Dermis blood vessel endothelial cell (primary cell): ENCODE data around the gene PTPRD. TPM values are rescaled to one million over a fixed set of nuclear protein-coding genes. Genes with fewer than 3 reads are reported as not detected.

Experiments used
- DNase-seq: peaks from one replicate; pipeline ENCODE4 v3.0.0; 2010
- total RNA-seq: library from RNA; depleted of rRNA; stranded (reverse); fragments of >200 nt; gene quantifications from 2 replicates; pipeline ENCODE4 v1.2.3, GENCODE V29; 2014

Gene PTPRD
- total RNA-seq, 1 donor from 2014 or later: 3.2 TPM

DNA sequence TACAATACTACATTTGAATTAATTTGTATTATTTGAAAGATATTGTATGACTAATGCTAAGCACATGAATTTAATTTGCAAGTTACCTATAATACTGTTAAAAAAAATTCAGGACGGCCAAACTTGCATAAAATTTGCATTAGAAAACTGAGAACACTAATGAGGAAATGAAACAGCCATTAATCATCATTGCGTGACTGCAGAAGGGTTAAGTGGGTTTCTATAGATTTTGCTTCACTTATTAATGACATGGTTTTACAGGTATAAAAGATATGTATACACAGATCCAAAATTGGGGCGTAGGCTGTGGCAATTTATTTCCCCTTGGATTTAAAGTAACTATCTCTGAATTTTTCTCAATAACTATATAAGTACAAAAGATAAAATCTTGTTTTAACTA is 882.6 kb downstream of the PTPRD start:
- no peak for DNase-seq

DNA sequence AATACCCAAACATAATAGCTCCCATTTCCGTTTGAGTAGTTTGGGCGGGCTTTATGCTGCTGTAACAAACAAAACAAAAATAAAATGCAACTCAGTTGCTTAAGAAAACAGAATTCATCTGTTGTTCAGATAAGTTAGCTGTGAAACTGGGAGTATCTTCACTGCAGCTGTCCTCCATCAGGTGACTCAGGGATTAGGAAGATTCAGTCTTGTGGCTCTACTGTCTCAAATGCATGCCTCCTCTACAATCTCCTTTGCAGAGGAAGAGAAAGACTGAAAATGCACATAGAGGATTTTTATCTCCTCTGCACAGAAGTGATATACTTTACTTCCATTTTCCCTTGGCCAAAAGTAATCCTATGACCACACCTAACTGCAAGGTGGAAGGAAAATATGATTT is 883.7 kb downstream of the PTPRD start:
- no peak for DNase-seq

DNA sequence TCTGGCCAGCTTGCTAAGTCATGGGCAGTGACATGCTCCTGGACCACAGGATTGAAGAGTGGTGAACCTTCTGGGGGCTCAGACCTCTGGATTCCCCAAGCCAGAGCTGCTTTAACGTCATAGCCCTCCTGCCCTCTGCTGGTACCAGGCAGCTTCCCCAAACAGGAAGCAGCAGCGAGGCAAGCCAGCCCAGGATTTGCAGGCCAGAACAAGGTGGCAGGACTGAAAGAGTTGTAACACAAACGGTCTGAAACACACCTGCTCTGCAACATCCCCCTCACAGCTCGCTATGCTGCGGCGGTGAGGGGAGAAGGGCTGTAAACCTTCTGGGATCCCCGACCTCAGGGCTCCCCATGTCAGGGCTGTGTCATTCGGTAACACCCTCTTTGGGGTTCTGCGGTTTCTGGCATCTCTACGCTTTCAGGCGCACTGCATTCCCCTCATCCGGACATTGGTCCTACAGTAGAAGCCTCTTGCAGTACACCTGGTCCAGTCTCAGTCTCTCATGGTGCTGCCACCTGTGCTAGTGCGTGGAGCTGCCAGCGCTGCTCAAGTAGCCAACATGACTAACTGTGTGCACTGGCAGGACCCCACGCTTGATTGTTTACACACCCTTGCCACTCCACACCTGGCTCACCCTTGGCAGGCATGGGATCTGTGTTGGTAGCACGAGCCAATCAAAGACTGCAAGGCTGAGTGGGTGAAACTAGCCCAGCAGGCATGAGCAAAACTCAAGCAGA is 893.3 kb downstream of the PTPRD start:
- no peak for DNase-seq

DNA sequence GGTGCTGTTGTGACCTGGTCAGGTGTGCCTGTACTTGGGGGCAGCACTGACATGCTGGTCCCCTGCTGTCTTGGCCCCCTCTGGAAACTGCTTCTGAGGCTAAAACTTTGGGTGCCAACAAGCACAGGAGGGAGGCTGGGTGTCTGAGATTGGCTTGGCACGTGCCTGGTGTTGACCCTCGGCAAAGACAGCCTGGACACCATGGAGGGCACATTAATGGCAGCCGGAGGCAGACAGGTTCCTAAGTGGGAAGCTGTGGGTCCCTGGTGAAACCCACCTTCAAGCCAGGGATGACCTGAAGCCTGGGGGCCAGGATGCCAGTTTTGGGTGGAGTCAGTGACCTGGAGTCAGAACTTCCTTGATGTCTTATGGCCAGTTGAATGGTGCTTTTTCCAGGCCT is 894.1 kb downstream of the PTPRD start:
- DNase-seq: no peak

DNA sequence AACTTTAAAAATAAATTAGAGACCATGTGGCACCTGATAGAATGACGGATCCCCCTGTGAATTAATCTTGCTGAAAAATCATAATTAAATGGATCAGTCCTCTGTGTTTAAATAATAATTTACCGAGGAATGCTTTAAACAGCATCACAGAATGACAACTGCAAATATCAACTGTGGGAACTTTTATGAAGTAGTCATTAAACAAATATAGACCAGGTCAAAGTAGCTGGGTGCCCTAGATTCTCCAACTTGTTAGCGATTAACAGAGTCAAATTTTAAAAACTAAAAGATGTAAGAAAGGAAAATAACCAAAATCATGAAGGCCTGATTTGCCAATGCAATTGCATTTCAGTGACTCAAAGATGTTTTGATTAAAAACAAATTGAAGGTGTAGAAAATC is 933.4 kb downstream of the PTPRD start:
- no peak for DNase-seq

DNA sequence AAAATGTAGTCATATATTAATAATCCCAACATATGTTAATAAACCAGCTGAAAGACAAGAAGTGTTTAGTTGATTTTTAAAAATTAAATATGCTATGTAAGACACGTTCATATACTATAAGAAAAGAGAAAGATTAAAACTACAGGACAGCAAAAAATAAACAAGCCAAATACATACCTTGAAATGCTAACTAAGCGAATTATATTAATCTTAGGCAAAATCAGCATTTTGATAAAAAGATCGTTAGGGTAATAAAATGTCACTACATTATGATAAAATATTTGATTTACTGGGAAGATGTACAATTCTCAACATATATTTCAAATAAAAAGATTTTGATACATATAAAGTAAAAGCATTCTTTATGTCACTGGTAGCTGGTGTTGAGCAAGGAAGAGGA is 938.3 kb downstream of the PTPRD start:
- no peak for DNase-seq

DNA sequence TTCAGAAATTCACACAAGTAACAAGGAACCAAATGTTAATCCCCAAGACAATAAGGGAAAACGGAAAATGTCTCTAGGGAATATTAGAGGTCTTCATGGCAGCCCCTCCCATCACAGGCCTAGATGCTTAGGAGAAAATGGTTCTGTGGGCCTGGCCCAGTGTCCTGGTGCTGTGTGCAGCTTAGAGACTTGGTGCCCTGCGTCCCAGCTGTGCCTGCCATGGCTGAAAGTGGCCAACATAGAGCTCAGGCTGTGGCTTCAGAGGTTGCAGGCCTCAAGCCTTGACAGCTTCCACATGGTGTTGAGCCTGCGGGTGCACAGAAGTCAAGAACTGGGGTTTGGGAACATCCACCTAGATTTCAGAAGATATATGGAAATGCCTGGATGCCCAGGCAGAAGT is 942.3 kb downstream of the PTPRD start:
- DNase-seq: no peak

DNA sequence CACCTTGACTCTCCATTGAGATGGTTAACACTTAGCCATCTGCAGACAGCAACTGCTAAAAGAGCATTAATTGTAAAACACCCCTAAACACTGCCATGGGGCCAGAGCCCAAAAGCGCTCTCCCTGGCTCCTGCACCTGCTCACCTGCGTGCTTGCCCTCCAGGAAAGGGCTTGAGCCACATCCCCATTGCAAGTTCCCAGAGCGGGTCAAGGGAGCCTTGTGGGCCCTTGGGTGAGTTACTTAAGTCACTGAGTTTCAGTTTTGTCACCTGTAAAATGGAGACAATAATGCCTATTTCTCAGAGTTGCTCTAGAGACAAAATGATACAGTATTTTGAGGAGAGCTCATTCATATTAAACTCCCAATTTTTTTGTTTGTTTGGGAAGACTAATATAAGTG is 967.8 kb downstream of the PTPRD start:
- no peak for DNase-seq

DNA sequence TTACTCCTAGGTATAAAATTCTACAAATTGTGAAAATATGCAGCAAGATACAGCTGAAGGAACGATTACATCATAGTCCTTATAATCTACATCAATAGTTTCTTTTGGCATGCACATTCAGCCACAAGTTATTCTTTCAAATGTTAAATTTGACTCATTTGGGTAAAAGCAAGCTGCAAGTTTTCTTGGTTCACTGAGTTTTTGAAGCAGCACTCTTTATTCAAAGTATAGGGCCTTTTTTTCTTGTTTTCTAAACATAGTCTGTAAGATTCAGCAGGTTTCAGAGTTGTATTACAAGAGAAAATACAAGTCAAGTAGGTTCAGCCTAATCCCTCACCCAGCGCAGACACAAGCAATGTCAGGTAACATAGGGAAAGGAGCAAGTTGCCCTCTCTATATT is 981.5 kb downstream of the PTPRD start:
- DNase-seq: no peak

DNA sequence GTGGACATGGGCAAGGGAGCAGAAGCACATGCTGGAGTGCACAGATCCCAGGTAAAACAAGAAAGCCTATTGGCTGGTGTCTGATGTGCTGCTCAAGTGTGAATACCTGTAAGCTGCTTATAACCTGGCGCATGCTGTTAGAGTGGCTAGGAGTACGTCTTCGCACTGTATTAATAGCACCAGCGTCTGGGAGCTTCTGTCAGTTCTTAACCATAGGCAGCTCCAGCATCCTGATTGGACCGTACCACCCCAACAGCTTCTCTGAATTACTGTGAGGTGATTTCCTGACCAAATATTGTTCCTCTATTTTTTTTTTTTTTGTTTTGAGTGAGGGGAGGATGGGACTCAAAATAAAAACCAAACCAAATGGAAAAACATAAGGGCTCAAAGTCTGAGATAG is 987.6 kb downstream of the PTPRD start:
- DNase-seq: no peak

DNA sequence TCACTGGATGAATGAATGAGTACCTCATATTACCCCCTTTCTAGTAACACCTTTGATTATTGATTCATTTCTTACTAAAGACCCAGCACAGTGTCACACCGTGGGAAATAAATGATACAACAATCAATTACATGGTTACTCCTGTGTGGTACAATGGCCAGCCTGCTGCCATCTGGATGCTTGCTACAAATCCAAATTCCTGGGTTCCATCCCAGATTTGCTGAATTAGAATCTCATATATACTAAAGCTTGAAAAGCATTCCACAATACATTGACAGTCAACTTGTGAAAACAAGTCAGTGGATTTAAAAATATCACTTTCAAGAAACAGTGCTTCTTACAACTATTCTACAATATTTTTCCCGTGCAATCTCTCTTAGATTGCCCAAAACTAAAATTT is 989.3 kb downstream of the PTPRD start:
- no peak for DNase-seq

DNA sequence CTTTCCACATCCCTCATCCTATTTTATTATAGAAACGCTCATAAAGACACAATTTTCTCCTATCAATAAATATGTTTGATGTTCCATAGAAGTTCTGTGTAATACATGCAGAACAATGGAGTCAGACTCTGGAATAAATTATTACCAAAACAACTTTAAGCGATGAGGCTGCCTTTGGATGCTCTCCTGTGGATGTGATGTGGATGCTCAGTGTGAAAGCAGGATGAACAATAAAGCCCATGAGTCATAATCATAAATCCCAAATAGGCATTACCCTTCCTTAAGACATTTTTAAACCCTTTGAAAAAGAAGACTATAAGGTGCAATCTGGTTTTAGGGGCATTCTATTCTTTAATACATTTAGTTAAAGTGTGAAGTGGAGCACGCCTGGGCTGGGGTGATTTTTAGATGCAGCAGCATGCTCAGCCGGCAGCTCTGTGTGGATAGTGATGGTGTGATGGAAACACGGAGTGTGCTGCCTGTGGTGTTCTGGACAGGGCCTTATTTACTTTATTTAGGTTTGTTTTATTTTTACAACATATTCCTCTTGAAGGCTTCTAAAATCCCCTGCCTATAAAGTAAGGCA is 991.4 kb downstream of the PTPRD start:
- no peak for DNase-seq

DNA sequence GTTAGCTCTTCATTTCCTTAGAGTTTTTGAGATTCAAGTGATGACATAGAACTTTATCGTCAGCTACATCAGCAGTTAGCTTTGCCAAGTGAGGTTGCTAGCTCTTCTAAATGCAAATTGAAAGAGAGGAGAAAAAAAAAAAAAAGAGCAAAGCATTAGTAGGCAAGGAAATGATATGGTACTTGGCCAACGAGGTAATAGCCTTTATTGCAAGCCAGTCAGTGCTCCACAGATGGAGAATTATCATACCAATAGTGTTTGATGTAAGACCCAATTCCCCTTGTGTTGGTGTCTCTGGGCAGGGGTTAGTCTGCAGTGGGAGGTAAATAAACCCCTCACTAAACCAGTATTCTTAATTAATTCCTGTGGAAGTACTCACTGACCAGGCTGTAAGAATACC is 992.1 kb downstream of the PTPRD start:
- no peak for DNase-seq

DNA sequence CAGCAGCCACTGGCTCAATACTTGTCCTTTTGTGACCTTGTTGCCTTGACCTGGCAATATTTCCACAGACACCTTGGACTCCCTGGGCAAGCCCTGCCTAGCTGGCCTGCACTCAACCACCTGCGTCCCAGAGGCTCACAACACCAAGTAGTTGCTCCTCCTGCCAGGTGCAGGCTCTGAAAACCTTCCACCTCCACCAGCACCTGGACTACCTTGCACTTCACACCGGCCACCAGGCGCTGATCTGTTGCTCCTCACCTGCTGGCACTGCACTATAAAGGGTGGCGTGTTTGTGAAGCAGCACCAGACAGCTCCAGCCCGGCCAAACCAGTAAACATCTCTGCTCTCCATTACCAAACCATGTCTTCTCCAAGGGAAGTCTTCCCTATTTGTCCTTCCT is 997.7 kb downstream of the PTPRD start:
- DNase-seq: no peak

DNA sequence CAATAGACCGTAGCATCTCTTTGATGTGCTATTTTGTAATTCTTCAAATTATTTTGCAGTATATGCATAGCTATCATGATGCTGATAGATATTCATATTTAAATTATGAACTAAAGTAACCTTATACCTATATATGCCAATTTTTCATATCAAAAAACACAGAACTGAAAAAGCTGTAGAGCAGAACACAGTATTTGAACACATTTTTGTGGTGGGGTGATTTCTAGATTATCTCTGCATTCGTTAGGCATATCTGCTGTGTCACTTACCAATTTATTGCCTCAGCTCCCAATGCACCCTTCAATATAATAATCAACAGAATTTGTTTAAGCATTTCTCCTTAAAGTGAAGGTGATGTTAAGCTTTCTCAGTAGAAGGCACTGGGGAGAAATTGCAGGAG is 998.2 kb downstream of the PTPRD start:
- no peak for DNase-seq

DNA sequence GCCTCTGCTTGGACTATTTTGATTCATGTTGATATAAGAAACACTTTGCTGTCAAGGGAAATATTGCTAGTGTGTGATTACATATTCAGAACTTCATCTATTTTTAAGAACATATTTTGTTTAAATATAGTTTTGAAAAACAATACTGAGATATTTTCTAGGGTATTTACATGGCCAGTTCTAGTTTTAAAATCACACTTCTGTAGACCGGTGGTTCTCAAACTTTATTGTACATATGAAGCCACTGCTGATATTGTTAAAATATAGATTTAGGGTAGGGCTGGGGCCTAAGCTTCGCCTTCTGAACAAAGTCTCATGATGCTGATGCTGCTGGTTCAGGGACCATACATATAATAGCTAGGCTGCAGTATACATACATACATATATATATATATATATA is 1000.0 kb downstream of the PTPRD start:
- DNase-seq: no peak

DNA sequence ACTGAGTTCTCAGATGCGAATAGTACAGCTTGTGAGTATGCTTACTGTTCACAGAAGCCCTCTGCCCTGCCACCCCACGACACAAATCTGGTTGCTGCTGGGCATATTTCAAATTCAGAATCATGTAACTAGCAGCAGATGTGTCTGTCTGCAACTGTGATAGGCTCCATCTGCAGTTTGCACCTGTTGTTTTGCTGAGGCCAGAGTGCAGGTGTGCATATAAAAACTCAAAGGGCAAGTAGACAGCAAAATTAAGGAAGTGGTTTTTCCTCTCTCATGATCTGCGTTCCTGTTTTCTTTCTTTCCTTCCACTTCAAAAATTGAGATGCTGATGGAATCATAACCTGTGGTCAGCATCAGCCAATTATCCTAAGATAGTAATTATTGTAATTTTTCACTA is 1000.5 kb downstream of the PTPRD start:
- no peak for DNase-seq

DNA sequence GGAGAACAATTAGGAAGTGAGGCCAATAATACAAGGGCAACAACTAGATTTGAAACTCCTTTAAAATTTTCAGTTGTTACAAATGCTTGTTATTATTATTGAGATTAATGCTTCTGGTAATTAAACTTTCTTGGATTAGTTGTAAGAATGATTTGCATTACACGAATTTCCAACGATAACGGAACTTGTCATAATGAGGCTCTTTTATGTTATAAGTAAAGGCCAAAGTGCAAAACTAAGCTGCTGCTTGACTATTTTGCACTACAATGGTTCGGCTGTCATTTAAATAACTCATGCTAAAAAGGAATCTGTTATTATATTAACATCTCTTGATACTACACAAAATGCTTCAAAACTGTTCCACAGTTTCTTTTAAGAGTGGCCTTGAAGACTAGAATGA is 1007.1 kb downstream of the PTPRD start:
- no peak for DNase-seq

DNA sequence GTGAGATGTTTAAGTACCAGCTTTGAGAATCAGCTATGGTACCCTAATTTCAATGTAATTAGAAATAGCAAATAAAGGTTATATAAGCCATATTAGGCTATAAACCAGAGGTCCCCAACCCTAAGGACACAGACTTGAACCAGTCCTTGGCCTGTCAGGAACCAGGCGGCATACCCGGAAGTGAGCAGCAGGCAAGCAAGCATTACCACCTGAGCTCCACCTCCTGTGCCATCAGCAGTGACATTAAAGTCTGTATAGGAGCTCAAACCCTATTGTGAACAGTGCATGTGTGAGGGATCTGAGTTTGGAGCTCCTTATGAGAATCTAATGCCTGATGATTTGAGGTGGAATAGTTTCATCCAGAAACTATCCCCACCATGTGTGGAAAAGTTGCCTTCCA is 1009.5 kb downstream of the PTPRD start:
- no peak for DNase-seq

DNA sequence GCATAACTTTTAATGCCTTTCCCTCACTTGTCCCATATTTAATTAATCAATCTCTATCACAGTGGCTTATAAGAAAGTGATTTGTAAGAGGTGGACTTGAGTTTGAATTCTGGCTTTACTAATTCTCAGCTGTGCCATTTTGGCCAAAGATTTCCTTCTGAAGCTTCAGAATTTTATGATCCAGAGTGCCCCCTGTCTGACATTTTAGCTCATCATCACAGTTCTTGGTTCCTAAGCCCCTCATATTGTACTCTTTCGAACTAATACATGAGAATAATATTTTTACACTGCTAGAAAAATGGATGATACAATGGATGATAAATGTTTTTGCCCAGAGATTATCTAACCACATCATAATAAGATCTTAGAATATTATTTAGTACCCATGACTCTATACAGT is 1014.1 kb downstream of the PTPRD start:
- no peak for DNase-seq

DNA sequence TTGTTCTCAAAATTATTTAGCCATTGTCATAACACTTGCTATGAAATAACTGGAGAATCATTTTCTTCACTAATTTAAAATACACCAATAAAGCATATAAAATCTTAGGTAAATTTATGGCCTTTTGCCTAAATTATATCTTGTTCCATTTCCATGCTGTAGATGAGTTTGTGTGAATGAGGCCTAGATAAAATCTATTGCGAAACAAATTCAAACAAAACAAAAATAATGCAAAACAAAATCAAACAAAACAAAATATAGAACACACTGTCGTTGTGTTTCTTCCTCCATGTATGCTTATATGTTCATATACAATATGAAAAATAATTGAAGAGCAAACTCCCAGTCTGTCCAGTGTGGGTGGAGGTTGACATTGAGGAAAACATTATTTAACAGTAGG is 1020.7 kb downstream of the PTPRD start:
- no peak for DNase-seq

DNA sequence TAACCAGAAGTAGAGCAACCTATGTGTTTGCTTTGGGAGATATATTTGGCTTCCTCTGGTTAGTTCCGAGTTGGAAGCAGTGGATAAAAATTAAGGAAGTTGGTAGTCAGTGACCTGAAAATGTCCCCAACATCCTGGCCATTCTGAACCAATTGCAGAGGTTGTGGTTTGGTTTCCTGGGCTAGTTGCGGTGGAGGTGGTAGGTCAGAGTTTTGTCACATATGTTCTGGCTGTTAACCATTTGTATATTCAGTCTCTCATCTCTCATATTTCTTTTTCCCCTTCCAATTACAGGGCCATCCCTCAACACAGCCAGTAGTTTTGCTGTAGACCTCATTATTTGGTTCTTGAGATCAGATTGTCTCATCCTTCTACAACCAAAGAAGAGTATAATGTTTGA is 1026.9 kb downstream of the PTPRD start:
- no peak for DNase-seq

DNA sequence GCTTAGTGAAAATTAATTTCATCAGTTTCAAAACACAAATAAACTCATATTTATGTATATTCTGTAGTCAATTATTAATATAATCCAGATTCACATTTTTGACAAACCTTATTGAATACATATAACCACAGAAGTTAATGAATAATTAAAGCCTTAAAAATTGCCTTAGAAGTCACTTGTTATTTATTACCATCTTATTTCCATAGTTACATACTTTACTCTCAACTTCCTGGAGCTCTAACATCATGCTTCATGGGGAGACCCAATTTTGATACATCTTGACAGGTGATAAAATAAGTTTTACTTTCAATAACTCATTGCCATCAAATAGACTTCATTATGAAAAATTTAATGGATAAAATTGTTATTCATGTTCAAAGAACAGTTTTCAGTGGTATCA is 1038.7 kb downstream of the PTPRD start:
- DNase-seq: no peak

DNA sequence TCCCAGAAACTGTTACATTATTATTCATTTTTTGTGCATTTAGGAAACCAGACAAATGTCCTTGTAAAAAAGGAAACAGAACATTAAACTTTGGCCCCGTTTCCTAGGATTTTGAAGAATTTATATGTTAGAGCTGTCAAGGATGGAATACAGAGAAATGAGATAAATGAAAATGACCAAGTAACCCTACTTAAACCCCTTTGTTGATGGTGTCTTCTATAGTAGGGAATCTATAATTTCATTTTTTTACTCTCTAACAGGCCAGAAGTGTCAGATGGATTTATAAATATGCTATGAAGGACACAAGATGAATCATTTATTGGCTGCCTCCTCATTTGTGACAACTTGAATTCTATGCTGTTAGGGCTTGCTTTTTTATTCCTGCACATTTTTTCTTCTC is 1047.1 kb downstream of the PTPRD start:
- DNase-seq: no peak

DNA sequence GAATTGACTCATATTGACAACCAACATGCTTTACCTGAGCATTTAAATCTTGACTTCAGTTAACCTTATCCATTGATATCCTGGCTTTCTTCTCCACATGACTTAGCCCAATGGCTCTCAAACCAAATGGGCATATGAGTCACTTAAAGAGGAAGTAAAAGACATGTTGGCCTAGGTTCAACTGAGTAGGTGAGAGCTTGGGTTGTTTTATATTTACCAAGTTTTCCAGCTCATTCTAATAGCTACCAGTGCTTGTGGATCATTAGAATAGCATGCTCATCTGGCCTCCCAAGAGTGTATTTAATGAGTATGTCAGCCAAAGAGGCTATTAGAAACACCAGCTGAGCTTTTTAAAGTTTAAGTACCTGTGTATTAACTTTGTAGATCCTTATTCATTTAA is 1049.0 kb downstream of the PTPRD start:
- no peak for DNase-seq
